ENCODE results near the gene SHMT1.
"Not testable (repeated sequence)": the region's sequence is repeated elsewhere in the genome, so short reads cannot be mapped to it uniquely, and the experiment has no call there.

Gene SHMT1

GRCh38 chr17:18363101-18364049 lies at the start of gene SHMT1:
TSS of gene SHMT1 (minus strand) at chr17:18363550. CDS start at chr17:18355981, 7,569 bp downstream.
- peak within 1 kb of the TSS; percentile 75 for H3K4me3 ChIP-seq (ENCODE audit: control insufficient read depth, low read depth, low read length)
- DNase-seq (ENCODE audit: low read depth): peak; percentile 80
- TF ChIP-seq CTCF (conservative IDR thresholded peaks at IDR 0.05; ENCODE audit: control insufficient read depth, insufficient read depth, low read depth, low read length): no peak

GRCh38 chr17:18412001-18412538 lies 48.7 kb upstream of the SHMT1 start:
- H3K4me3 ChIP-seq (ENCODE audit: control insufficient read depth, low read depth, low read length); DNase-seq (ENCODE audit: low read depth): not testable (repeated sequence)

GRCh38 chr17:18411377-18411864 lies 48.1 kb upstream of the SHMT1 start:
- peak overlapping the region; percentile 56 for H3K4me3 ChIP-seq (ENCODE audit: control insufficient read depth, low read depth, low read length)
- peak; percentile 54 for DNase-seq (ENCODE audit: low read depth)

GRCh38 chr17:18410736-18411135 lies 47.4 kb upstream of the SHMT1 start:
- peak; percentile 16 for DNase-seq (ENCODE audit: low read depth)

GRCh38 chr17:18409321-18409720 lies 46.0 kb upstream of the SHMT1 start:
- not testable (repeated sequence) for H3K4me3 ChIP-seq (ENCODE audit: control insufficient read depth, low read depth, low read length)
- peak; percentile 28 for DNase-seq (ENCODE audit: low read depth)

More at GRCh38 chr17:18410736-18411135, 47.4 kb upstream of the SHMT1 start:
- H3K4me3 ChIP-seq (ENCODE audit: control insufficient read depth, low read depth, low read length): peak overlapping the region; percentile 56

GRCh38 chr17:18408906-18409305 lies 45.6 kb upstream of the SHMT1 start:
- H3K4me3 ChIP-seq (ENCODE audit: control insufficient read depth, low read depth, low read length); DNase-seq (ENCODE audit: low read depth): not testable (repeated sequence)

GRCh38 chr17:18403604-18404003 lies 40.3 kb upstream of the SHMT1 start:
- not testable (repeated sequence) for H3K4me3 ChIP-seq (ENCODE audit: control insufficient read depth, low read depth, low read length); DNase-seq (ENCODE audit: low read depth)

- H3K4me3 ChIP-seq (ENCODE audit: control insufficient read depth, low read depth, low read length); DNase-seq (ENCODE audit: low read depth): not testable (repeated sequence)
Measured at GRCh38 chr17:18403166-18403565, 39.8 kb upstream of the SHMT1 start.

GRCh38 chr17:18401872-18402590 lies 38.7 kb upstream of the SHMT1 start:
- H3K4me3 ChIP-seq (ENCODE audit: control insufficient read depth, low read depth, low read length); DNase-seq (ENCODE audit: low read depth): not testable (repeated sequence)

GRCh38 chr17:18388728-18389127 lies 25.4 kb upstream of the SHMT1 start:
- not testable (repeated sequence) for DNase-seq (ENCODE audit: low read depth); H3K4me3 ChIP-seq (ENCODE audit: control insufficient read depth, low read depth, low read length)

- DNase-seq (ENCODE audit: low read depth); H3K4me3 ChIP-seq (ENCODE audit: control insufficient read depth, low read depth, low read length): not testable (repeated sequence)
Measured at GRCh38 chr17:18388266-18388665, 24.9 kb upstream of the SHMT1 start.

- not testable (repeated sequence) for H3K4me3 ChIP-seq (ENCODE audit: control insufficient read depth, low read depth, low read length); DNase-seq (ENCODE audit: low read depth)
Measured at GRCh38 chr17:18387583-18387982, 24.2 kb upstream of the SHMT1 start.

- DNase-seq (ENCODE audit: low read depth); H3K4me3 ChIP-seq (ENCODE audit: control insufficient read depth, low read depth, low read length): not testable (repeated sequence)
Measured at GRCh38 chr17:18384271-18384670, 20.9 kb upstream of the SHMT1 start.

- not testable (repeated sequence) for DNase-seq (ENCODE audit: low read depth); H3K4me3 ChIP-seq (ENCODE audit: control insufficient read depth, low read depth, low read length)
Measured at GRCh38 chr17:18383079-18383481, 19.7 kb upstream of the SHMT1 start.

Data from fibroblast of mammary gland (primary cell).